ENCODE data around the gene SETBP1.

SETBP1 gene

GRCh38 chr18:44655435-44655834 is 25.3 kb upstream of the SETBP1 start:
- no peaks in the 10 kb centered on the region for H3K36me3 Mint-ChIP-seq (ENCODE audit: insufficient read depth)
- H3K27me3 Mint-ChIP-seq, result peaks cover 15% of the 10 kb centered on the region
- ATAC-seq (replicated peaks; ENCODE audit: extremely low read depth, poor library complexity, severe bottlenecking), result no peak

DNA sequence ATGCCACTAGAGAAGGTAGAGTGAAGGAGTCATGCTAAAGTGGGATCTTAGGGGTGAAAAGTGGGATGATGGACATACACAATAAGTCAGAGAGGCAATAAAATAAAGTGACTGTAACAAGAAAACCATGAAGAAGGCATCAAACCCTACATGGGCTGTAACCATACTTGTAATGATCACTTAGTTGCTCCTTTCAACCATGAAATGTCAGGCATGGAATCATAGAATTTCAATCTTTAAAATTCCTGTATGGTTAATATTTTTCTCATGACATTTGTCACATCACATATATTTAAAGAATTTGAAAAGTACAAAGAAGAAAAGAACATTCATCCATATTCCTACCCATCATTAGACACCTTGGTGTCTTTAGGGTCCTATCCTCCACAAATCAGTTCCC is 20.9 kb upstream of the SETBP1 start:
- Mint-ChIP-seq H3K27me3 (no peaks in the 10 kb centered on the region), H3K27ac (ENCODE audit: low read depth) (no peak overlapping the region), H3K4me3 (no peak overlapping the region), H3K4me1 (no peaks in the 10 kb centered on the region), H3K36me3 (ENCODE audit: insufficient read depth) (no peaks in the 10 kb centered on the region), H3K9me3 (no peaks in the 10 kb centered on the region)
- ATAC-seq (replicated peaks; ENCODE audit: extremely low read depth, poor library complexity, severe bottlenecking), result no peak
- no peak for DNase-seq (ENCODE audit: low spot score in 2 of 2)

More at GRCh38 chr18:44655435-44655834, 25.3 kb upstream of the SETBP1 start:
- no peak for DNase-seq (ENCODE audit: low spot score in 2 of 2)
- no peak overlapping the region for H3K4me3 Mint-ChIP-seq
- H3K4me1 Mint-ChIP-seq, result no peaks in the 10 kb centered on the region
- no peak overlapping the region for H3K27ac Mint-ChIP-seq (ENCODE audit: low read depth)
- H3K9me3 Mint-ChIP-seq, result no peaks in the 10 kb centered on the region

DNA sequence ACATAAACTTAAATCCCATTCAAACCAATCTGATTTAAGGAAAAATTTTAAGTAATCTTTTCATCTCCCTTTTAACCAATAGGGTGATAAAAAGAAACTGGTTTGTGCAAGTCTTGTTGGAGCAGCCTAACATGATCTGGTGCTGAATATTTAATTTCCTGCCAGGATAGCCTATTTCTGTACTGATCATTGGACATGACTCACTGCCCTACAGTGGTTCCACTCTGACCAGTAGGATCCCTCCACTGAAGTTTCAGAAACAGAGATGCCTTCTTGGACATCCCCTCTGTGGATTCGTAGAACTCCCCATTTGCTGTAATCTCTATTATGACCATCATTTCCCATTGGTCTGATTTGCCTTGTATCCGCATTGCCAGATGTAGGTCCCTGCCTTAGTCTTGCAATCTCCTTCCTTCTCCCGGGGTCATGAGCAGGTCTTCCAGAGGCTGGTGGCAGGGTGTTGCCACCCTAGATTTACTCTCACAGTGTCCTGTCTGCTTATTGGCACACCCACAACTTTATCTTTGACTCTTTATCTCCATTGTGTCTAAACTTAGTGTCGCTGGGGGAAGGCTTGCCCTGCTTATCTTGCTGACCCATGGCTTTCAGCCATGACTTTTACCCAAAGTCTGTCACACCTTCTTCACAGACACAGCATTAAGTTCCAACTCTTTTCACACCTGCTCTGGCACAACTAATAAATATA is 12.3 kb upstream of the SETBP1 start:
- Mint-ChIP-seq H3K4me1 (no peaks in the 10 kb centered on the region), H3K4me3 (no peak overlapping the region), H3K9me3 (no peaks in the 10 kb centered on the region), H3K36me3 (ENCODE audit: insufficient read depth) (no peaks in the 10 kb centered on the region), H3K27me3 (peaks cover 43% of the 10 kb centered on the region), H3K27ac (ENCODE audit: low read depth) (no peak overlapping the region)
- no peak for DNase-seq (ENCODE audit: low spot score in 2 of 2)
- no peak for ATAC-seq (replicated peaks; ENCODE audit: extremely low read depth, poor library complexity, severe bottlenecking)

- Mint-ChIP-seq H3K27ac (ENCODE audit: low read depth) (no peak overlapping the region), H3K4me3 (no peak overlapping the region), H3K27me3 (peaks cover 34% of the 10 kb centered on the region), H3K36me3 (ENCODE audit: insufficient read depth) (no peaks in the 10 kb centered on the region), H3K9me3 (no peaks in the 10 kb centered on the region), H3K4me1 (no peaks in the 10 kb centered on the region)
- DNase-seq (ENCODE audit: low spot score in 2 of 2) (no peak), ATAC-seq (replicated peaks; ENCODE audit: extremely low read depth, poor library complexity, severe bottlenecking) (no peak)
Observed at GRCh38 chr18:44671914-44672313, 8.8 kb upstream of the SETBP1 start.

DNA sequence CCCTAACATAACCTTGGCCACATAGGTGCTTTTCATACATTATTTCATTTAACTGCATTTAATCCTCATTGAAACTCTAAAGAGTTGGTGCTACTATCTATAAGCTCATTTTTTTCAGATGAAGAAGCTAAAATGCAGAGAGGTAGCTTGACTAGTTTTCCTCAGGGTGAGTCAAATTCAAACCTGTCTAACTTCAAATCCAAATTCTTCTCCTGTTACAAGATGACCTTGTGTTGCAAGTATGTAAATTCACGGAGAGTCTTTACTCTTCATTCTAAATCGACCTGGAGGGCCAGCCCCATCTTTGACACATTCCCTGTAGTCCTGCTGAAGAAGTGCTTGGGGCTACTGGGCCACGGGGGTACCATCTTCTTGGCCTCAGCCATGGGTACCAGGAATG is 8.2 kb upstream of the SETBP1 start:
- Mint-ChIP-seq H3K27ac (ENCODE audit: low read depth) (no peak overlapping the region), H3K9me3 (no peaks in the 10 kb centered on the region), H3K27me3 (peaks cover 28% of the 10 kb centered on the region), H3K4me1 (no peaks in the 10 kb centered on the region), H3K4me3 (no peak overlapping the region), H3K36me3 (ENCODE audit: insufficient read depth) (no peaks in the 10 kb centered on the region)
- DNase-seq (ENCODE audit: low spot score in 2 of 2) (no peak), ATAC-seq (replicated peaks; ENCODE audit: extremely low read depth, poor library complexity, severe bottlenecking) (no peak)

DNA sequence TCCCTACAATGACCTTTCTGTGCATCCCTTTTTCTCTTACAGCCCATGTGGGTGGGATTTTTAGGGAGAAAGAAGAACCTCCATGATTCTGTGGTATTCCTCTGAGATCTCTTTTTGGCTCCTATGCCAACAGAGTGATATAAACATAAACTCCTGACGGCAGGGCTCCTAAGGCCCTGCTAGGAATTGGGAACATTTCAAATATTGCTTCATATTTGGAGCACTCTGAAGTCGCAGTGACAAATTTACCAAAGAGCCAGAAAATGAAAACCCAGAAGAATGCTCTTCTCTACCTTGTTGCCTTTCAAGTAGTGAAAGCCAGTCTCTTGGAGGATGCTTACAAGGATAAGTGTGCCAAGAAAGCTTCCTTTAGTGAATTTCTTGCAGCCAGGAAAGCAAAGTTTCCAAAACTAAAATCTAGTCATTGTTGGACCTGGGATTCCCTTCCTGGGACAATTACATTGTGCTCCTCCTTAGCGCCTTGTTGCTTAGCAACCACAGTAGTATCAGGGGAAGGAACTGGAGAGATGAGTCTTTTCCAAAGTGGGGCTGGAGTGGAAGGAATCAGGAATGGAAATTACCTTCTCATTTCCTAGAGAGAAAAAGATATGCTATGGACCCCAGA is 7.3 kb upstream of the SETBP1 start:
- peaks cover 28% of the 10 kb centered on the region for H3K27me3 Mint-ChIP-seq
- H3K4me3 Mint-ChIP-seq, result no peak overlapping the region
- no peak overlapping the region for H3K27ac Mint-ChIP-seq (ENCODE audit: low read depth)
- no peaks in the 10 kb centered on the region for H3K9me3 Mint-ChIP-seq
- DNase-seq (ENCODE audit: low spot score in 2 of 2), result no peak
- no peaks in the 10 kb centered on the region for H3K36me3 Mint-ChIP-seq (ENCODE audit: insufficient read depth)
- ATAC-seq (replicated peaks; ENCODE audit: extremely low read depth, poor library complexity, severe bottlenecking), result no peak
- no peaks in the 10 kb centered on the region for H3K4me1 Mint-ChIP-seq

DNA sequence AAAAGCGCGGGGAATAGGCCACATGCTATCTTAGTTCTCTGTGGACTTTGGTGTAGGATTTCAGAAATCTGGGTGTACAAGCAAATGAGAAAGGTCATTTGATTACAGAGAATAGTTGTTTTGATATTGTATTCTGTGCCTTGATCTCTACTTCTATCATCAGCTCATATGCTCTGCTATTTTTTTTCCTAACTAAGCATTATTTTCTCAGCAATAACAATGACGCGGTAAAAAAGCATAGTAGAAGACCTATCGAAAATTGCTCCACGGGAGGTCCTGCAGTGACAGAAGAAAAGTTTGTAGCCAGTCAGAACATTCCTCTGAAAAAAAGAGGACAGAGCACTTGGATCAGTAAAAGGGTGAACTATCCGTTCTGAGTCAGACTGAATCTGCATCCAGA is 2.8 kb upstream of the SETBP1 start:
- no peak for DNase-seq (ENCODE audit: low spot score in 2 of 2)
- no peak for ATAC-seq (replicated peaks; ENCODE audit: extremely low read depth, poor library complexity, severe bottlenecking)
- Mint-ChIP-seq H3K27me3 (peaks cover 13% of the 10 kb centered on the region), H3K4me3 (no peak overlapping the region), H3K4me1 (no peaks in the 10 kb centered on the region), H3K9me3 (no peaks in the 10 kb centered on the region), H3K27ac (ENCODE audit: low read depth) (no peak overlapping the region), H3K36me3 (ENCODE audit: insufficient read depth) (peaks cover 8% of the 10 kb centered on the region)

GRCh38 chr18:44678725-44679055 is 2.0 kb upstream of the SETBP1 start:
- Mint-ChIP-seq H3K9me3 (no peaks in the 10 kb centered on the region), H3K27ac (ENCODE audit: low read depth) (no peak overlapping the region), H3K4me1 (no peaks in the 10 kb centered on the region), H3K4me3 (no peak overlapping the region), H3K27me3 (peaks cover 6% of the 10 kb centered on the region), H3K36me3 (ENCODE audit: insufficient read depth) (peaks cover 8% of the 10 kb centered on the region)
- DNase-seq (ENCODE audit: low spot score in 2 of 2) (no peak), ATAC-seq (replicated peaks; ENCODE audit: extremely low read depth, poor library complexity, severe bottlenecking) (no peak)

DNA sequence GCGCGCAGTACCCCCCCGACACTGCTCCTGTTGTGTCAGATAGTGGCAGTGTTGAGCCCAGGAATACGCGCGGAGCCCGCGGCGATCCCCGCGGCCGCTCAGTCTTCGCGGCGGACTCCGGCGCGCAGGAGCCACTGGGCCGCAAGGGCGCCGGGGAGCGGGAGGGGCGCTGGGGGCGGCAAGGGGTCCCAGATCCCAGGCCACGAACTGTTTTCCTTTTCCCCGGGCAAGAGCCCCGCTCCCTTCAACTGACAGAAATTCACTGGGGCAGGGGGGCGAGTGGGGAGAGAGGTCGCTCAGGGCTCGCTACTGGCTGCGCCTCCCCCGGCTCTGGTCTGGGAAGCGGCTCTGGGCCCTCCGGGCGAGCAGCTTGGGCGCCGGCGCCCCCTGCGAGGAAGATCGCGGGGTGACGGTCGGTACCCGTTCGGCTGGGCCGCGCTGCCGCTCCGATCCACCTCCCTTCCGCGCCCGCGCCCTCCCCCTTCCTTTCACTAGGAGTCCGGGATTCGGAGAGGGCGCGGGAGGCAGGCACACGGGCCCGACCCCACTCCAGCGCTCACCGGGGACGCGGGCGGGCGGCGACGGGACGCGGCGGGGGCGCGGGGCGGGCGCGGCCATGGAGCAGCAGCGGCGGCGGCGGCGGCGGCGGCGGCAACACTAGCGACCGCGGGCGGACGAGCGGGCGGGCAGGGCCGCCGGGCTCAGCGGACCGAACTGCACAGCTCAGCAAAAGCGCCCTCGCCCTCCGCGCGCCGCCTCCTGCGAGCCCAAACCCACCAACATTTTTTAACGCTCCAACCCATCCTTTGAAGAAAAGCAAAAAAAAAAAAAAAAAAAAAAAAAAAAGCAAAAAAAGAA is 1.4 kb upstream of the SETBP1 start:
- no peak overlapping the region for H3K27ac Mint-ChIP-seq (ENCODE audit: low read depth)
- no peaks in the 10 kb centered on the region for H3K27me3 Mint-ChIP-seq
- H3K9me3 Mint-ChIP-seq, result no peaks in the 10 kb centered on the region
- ATAC-seq (replicated peaks; ENCODE audit: extremely low read depth, poor library complexity, severe bottlenecking) (peak; percentile 86), DNase-seq (ENCODE audit: low spot score in 2 of 2) (peak; percentile 39 to 59)
- H3K36me3 Mint-ChIP-seq (ENCODE audit: insufficient read depth), result peaks cover 8% of the 10 kb centered on the region
- H3K4me1 Mint-ChIP-seq, result no peaks in the 10 kb centered on the region
- H3K4me3 Mint-ChIP-seq, result no peak overlapping the region

GRCh38 chr18:44679914-44680272 is 795 bp upstream of the SETBP1 start:
- Mint-ChIP-seq H3K9me3 (no peaks in the 10 kb centered on the region), H3K4me3 (no peak overlapping the region), H3K27me3 (no peaks in the 10 kb centered on the region), H3K27ac (ENCODE audit: low read depth) (no peak overlapping the region), H3K36me3 (ENCODE audit: insufficient read depth) (peaks cover 8% of the 10 kb centered on the region), H3K4me1 (no peaks in the 10 kb centered on the region)
- ATAC-seq (replicated peaks; ENCODE audit: extremely low read depth, poor library complexity, severe bottlenecking), result peak; percentile 25
- DNase-seq (ENCODE audit: low spot score in 2 of 2), result peak in 1 of 2 donors; percentile 12

- H3K9me3 Mint-ChIP-seq, result no peaks in the 10 kb centered on the region
- H3K36me3 Mint-ChIP-seq (ENCODE audit: insufficient read depth), result peaks cover 8% of the 10 kb centered on the region
- no peaks in the 10 kb centered on the region for H3K27me3 Mint-ChIP-seq
- DNase-seq (ENCODE audit: low spot score in 2 of 2), result no peak
- peak overlapping the region; percentile 74 for H3K27ac Mint-ChIP-seq (ENCODE audit: low read depth)
- no peak for ATAC-seq (replicated peaks; ENCODE audit: extremely low read depth, poor library complexity, severe bottlenecking)
- H3K4me1 Mint-ChIP-seq, result peaks cover 8% of the 10 kb centered on the region
- H3K4me3 Mint-ChIP-seq, result no peak overlapping the region
Observed at GRCh38 chr18:44681076-44681970, 635 bp downstream of the SETBP1 start.

GRCh38 chr18:44682201-44682870 is 1.6 kb downstream of the SETBP1 start:
- ATAC-seq (replicated peaks; ENCODE audit: extremely low read depth, poor library complexity, severe bottlenecking) (no peak), DNase-seq (ENCODE audit: low spot score in 2 of 2) (no peak)
- Mint-ChIP-seq H3K27me3 (no peaks in the 10 kb centered on the region), H3K9me3 (no peaks in the 10 kb centered on the region), H3K4me3 (no peak overlapping the region), H3K4me1 (peaks cover 16% of the 10 kb centered on the region), H3K27ac (ENCODE audit: low read depth) (no peak overlapping the region), H3K36me3 (ENCODE audit: insufficient read depth) (peaks cover 8% of the 10 kb centered on the region)

Data from central memory CD8-positive, alpha-beta T cell (primary cell).